Islet precursor cell (in vitro differentiated cells): ENCODE results near the gene THAP5.

Experiments
- DNase-seq: peaks from one replicate; pipeline ENCODE4 v3.0.0-alpha.2; 2018

Gene THAP5

DNA sequence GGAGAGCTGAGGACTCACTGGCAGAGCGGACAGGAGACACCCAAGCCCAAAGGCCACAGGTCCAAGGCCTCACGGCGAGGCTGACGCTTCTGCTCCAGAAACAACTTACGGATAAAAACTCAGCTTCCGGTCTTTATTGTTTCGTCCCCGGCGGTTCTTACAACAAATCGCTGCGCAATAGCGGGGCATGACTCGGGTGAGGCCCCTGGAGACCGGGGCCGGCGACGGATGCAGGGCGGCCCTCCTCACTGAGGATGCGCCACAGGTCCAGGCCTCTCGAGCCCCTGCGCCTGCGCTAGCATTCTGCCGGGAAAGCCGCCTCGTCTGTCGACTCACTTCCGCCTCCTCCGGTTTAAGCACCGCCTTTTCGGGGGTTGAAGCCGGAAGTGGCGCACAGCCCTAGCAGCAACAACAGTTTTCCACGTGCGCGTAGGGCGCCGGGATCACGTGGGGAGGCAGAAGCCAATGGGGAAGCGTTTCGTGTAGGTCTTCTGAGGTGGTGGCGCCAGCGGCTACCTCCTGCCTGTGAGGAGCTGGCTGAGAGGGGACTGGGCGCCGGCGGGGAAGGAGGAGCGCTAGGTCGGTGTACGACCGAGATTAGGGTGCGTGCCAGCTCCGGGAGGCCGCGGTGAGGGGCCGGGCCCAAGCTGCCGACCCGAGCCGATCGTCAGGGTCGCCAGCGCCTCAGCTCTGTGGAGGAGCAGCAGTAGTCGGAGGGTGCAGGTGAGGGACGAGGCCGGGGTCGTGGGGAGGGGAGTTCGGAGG, at the start of gene THAP5, which contains the start of gene DNAJB9:
THAP5 (minus strand) TSS at position 326 of the 765 bp plus-strand sequence; CDS start at position 189, 137 bp downstream.
DNAJB9 (plus strand) TSS at position 494 of the 765 bp plus-strand sequence. CDS start 1,853 bp downstream, outside the sequence.
- peak; percentile 100 for DNase-seq

GRCh38 chr7:108618056-108618455, 48.5 kb upstream of the THAP5 start:
- no peak for DNase-seq

DNA sequence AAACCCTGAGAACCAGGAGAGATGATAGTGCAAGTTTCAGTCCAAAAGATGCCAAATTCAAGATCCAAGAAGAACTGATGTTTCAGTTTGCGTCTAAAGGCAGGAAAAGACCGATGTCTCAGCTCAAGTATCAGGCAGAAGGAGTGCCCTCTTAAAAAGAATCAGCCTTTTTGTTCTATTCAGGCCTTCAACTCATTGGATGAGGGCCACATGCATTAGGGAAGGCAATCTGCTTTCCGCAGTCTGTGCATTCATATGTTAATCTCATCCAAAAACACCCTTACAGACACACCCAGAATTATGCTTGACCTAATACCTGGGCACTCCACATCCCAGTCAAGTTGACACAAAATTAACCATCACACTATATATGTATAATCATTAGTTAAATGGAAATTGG, 45.4 kb upstream of the THAP5 start:
- DNase-seq: no peak

DNA sequence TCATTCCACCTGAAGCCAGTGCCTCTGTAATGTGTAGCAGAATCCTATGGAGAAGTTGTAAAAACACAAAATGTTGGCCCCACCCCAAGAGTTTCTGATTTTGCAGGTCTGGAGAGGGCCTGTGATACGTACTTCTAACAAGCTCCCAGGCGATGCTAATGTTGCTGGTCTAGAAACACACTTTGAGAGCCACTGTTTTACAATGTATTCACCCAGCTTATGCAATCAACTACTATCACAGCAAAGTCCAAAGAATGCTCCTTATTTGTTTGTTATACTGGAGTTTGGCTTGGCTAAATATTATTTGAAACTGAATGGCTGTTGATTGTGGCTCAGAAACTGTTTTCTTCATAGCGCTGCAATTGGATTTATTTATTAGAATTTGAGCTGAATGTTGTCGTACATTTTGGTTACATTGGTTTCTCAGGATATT, 44.5 kb upstream of the THAP5 start:
- no peak for DNase-seq

DNA sequence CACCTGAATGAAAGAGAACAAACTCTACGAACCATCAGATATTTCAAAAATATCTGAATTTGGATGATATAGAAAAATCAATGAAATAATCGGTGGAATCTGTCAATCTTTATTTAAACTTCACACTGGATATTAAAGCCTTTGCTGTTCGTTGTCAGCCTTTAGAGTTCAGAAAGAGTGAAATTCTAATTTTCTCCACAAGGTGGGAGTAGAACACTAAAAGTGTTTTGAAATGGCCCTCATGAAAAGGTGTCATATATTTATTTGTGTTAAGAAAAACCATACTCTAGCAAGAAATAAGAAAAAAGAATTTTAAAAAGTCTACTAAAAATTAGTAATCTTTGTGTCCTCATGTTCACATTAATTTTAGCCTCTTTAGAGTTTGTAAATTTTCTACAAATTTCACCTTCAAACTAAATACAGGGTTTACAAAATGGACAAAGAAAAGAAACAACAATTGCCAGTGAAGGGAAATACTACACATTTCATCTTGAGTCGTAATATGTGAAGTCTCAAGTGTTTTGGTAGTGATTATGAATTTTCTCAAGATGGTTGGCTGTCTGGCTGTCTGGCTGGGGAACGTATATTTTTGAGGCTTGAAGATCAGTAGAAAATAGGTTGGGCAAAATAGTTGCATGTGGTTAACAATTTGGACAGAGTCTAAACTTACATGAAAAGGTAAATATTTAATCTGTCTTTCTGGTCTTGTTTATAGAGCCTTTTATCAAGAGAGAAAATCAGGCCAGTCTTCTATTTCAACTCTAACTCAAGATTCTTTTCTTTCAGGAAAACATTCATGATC, 43.8 kb upstream of the THAP5 start:
- no peak for DNase-seq

DNA sequence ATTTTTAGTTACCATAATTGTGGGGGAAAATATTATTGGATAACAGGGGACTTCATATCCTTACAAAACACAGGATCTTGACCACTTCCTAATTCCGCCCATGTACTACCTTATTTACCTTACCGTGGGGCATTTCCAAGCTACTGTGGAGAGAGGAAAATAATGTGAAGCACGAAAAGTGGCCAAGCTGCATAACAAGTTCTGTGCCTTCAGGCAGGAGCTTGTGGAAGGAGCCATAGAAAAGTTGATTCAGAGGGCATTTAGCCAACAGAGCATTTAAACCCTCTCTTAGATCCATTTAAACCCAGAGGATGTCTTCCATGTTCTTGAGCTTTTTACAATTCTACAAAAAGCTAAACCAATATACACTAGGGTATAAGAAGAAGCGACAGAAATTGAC, 41.8 kb upstream of the THAP5 start:
- no peak for DNase-seq

DNA sequence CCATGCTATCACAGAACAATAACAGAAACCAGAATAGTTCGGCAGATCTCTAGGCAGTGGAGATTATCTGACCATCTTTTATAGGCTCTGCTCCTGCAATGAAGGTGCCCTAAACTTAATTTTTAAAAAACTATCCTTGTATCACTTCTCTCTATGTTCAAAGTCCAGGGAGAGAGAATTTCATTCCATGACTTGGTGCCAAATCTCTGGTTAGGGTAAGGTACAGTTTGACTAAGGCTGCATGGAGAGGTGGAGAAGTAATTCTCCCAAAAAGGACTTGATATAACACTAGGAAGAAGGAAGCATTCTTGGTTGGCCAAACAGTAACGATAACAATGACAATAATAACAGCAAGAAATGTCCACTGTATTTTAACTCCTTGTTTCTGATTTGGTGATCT, 40.1 kb upstream of the THAP5 start:
- no peak for DNase-seq

- no peak for DNase-seq
Measured at GRCh38 chr7:108605559-108606201, 36.2 kb upstream of the THAP5 start.

DNA sequence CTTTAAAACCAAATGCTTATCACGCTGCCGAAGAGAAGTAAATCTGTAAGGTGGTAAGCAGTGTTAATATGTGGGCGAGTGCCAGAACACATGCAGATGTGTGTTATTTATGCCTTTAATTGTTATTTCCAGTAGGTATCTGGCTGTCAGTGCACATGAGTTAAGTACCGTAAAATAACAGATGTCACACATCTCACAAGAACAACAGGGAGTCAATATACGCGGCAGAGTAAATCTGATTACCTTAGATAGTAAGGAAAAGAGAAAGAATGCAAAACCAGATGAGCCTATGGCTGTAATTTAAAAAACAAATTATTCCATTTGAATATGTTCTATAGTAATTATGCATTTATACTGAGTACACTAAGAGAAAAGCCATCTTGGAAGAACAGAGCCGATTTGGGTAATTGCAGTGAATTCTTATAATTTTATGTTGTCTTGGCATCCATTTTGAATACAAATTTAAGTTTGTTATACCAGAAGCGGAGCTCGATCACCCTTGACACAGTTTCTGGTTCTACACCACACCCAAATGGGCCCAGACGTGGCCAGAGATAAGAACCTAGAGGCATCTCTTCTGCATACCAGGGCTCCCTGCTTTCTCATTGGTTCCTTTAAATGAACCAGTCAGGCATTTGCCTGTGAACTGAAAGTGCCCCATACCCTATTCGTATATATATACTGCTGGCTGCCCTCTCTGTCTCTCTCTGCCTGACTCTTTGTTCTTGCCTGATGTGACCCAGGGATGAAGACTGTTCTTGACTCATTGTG, 35.0 kb upstream of the THAP5 start:
- DNase-seq: no peak

DNA sequence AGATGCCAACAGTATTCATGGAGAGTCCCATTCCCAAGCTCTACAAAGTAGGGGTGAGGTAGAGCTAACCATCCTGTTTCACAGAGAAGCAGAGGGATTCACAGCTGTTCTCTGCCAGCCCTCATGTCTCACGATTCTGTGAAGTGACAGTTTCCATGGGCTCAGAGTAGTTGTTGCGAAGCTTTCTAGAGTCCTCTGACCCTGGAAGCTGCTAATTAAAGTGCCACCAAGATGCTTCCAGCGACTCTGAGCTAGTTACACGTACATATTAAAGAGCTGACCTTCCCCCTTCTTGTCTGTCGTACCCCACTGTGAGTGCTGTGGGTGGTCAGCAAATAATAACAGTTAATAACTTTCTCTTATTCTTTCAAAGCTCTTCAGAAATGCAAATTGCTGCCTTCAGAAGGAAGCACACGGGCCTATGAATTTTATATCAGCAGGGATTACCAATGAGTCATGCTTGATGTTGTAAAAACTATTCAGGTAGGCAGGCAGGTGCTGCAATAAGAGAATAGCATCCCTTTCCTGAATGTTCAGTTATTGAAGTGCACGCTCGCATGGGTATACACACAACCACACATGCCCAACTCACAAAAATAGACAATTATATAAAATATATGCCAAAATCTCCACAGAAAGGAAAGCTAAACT, 34.3 kb upstream of the THAP5 start:
- no peak for DNase-seq

- DNase-seq: no peak
Measured at GRCh38 chr7:108600399-108600798, 30.9 kb upstream of the THAP5 start.

GRCh38 chr7:108598914-108599580, 29.5 kb upstream of the THAP5 start:
- DNase-seq: no peak

- DNase-seq: no peak
Measured at GRCh38 chr7:108598153-108598552, 28.6 kb upstream of the THAP5 start.

DNA sequence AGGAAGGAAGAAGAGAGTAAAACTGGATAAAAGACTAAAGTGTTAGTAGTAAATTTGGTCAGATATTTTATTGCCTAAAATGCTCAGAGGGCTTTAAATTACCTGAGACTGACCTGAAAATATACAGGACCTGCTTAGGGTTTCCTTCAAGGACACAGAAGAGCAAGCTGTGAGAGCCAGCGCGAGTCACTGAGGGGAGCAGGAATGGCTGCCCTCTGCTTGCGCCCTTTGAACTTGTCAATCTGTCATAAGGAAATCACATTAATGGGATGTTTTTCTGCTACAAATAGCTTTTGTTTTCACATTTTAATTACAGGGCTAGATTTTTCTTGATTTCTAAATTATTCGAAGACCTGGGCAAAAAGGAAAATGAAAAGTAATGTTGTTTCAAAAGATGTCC, 27.1 kb upstream of the THAP5 start:
- DNase-seq: no peak

GRCh38 chr7:108592646-108593201, 23.2 kb upstream of the THAP5 start:
- DNase-seq: no peak

DNA sequence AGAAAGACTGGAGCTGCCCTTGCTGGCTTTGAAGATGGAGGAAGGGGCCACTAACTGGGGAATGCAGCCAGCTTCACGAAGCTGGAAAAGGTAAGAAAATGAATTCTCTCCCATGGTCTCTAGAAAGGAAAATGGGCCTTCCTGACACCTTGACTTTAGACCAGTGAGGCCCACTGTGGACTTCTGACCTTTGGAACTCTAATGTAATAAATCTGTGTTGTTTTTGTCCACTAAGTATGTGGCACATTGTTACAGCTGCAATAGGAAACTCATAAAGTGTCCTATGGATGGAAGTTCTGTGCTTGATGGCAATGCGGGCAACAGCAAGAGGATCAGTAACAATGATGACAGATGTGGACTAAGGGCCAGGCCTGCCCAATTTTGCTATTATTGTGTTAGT, 21.1 kb upstream of the THAP5 start:
- no peak for DNase-seq

DNA sequence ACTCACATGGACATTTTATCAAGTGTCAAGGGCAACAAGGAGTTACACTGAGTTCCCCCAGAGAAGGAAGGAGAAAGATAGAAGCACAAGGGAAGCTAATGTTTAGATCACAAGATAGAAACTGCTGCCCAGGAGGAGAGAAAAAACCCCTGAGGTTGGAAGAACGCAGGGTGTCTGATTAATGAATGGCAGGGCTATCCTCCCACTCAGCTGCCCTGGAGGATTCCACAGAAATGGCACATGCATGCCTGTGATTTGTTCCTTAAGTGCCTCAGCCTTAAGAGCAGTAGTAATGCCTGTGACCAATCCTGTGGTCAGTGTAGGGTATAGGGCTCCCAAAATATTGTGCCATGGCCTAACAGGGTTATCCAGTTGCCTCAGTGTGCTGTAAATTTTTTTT, 20.4 kb upstream of the THAP5 start:
- DNase-seq: peak; percentile 64

DNA sequence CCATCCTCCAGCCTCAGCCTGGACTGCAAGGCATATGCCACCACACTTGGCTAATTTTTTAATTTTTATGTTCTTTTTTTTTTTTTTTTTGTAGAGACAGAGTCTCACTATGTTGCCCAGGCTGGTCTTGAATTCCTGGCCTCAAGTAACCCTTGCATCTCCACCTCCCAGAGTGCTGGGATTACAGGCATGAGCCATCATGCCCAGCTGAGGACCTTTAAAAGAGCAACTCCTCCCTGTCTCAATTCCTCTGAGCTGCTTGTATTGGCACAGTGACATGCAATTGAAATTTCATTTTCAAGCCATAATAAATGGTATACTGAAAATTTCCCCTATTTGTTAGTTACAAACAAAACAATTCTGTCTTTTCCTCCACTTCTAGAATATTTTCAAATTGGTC, 19.7 kb upstream of the THAP5 start:
- DNase-seq: no peak

DNA sequence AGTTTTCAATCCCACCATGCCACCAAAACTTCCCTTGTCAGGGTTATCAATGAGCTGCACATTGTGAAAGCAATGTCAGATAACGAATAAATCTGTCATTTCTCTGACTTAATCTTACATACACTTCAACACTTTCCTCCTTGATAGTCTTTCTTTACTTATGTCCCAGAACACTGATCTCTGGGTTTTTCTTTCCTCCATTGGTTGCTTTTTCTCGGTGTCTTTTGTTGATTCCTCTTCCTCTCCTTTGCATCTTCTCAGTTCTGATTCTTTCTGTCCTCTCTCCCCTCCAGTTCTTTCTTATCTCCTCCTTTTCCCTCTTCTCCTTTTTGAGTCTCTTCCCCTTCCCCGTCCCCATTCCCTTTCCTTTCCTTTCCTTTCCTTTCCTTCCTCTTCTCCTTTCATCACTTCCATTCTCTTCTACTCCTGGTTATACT, 16.8 kb upstream of the THAP5 start:
- DNase-seq: no peak

- no peak for DNase-seq
Measured at GRCh38 chr7:108585843-108586242, 16.3 kb upstream of the THAP5 start.

DNA sequence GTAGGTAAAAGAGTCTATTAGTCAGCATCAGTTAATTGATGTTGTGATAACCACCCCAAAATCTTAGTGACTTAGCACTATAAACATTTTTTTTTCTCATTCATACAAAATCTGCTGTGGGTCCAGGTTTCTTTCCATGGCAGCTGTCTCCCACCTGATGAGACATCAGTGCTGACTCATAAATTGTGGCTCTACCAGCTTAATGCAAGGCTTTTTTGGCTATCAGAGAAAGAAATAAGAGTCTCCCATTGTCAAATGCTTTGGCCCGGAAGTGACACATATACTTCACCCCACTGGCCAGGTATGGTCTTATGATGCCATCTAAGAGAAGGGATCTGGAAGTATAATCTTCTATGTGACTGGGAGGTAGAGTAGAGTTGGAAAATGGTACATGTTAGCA, 14.7 kb upstream of the THAP5 start:
- DNase-seq: no peak
